ENCODE measurements around the gene ATP8B4. TPM values are rescaled to one million over a fixed set of nuclear protein-coding genes. Genes with fewer than 3 reads are reported as not detected.

ATP8B4 gene
- total RNA-seq, 4 donors from 2014 or later, result 2.2 to 9.5 (median 3.0) TPM

- no peak overlapping the region for H3K4me3 ChIP-seq
- H3K27me3 ChIP-seq, result no peaks in the 10 kb centered on the region
- no peaks in the 10 kb centered on the region for H3K9me3 ChIP-seq
- 74% methylated on average over 3 of the region's 3 CpGs for WGBS
- TF ChIP-seq POLR2A (IDR thresholded peaks at IDR 0.05), result no peak
- no peak for TF ChIP-seq CTCF (IDR thresholded peaks at IDR 0.05)
- TF ChIP-seq EP300 (IDR thresholded peaks at IDR 0.05), result no peak
- TF ChIP-seq POLR2AphosphoS5 (IDR thresholded peaks at IDR 0.05), result no peak
- H3K36me3 ChIP-seq, result no peaks in the 10 kb centered on the region
- no peak for DNase-seq (ENCODE audit: low spot score in 2 of 2)
- H3K27ac ChIP-seq, result no peak overlapping the region
- peaks cover 19% of the 10 kb centered on the region for H3K4me1 ChIP-seq
Observed at GRCh38 chr15:49881433-49881832, 237.6 kb downstream of the ATP8B4 start.

GRCh38 chr15:49877873-49878521 is 241.0 kb downstream of the ATP8B4 start:
- peak overlapping the region; percentile 84 for H3K27ac ChIP-seq
- no peaks in the 10 kb centered on the region for H3K27me3 ChIP-seq
- 55% methylated on average over 5 of the region's 5 CpGs for WGBS
- peaks cover 24% of the 10 kb centered on the region for H3K4me1 ChIP-seq
- no peak overlapping the region for H3K4me3 ChIP-seq
- no peaks in the 10 kb centered on the region for H3K36me3 ChIP-seq
- TF ChIP-seq POLR2AphosphoS5 (IDR thresholded peaks at IDR 0.05) (peak in 2 of 3 donors; percentile 6 to 34), EP300 (IDR thresholded peaks at IDR 0.05) (no peak), POLR2A (IDR thresholded peaks at IDR 0.05) (no peak), CTCF (IDR thresholded peaks at IDR 0.05) (no peak)
- DNase-seq (ENCODE audit: low spot score in 2 of 2), result peak in 1 of 2 donors; percentile 73
- no peaks in the 10 kb centered on the region for H3K9me3 ChIP-seq

GRCh38 chr15:49877117-49877872 is 241.7 kb downstream of the ATP8B4 start:
- Histone ChIP-seq H3K4me1 (peaks cover 24% of the 10 kb centered on the region), H3K27ac (peak overlapping the region; percentile 84), H3K4me3 (no peak overlapping the region), H3K27me3 (no peaks in the 10 kb centered on the region), H3K36me3 (no peaks in the 10 kb centered on the region), H3K9me3 (no peaks in the 10 kb centered on the region)
- no peak for DNase-seq (ENCODE audit: low spot score in 2 of 2)
- TF ChIP-seq CTCF (IDR thresholded peaks at IDR 0.05) (peak in 1 of 2 donors; percentile 4), POLR2AphosphoS5 (IDR thresholded peaks at IDR 0.05) (no peak), POLR2A (IDR thresholded peaks at IDR 0.05) (no peak), EP300 (IDR thresholded peaks at IDR 0.05) (no peak)
- WGBS, result 72% methylated on average over 7 of the region's 7 CpGs

- peak overlapping the region; percentile 84 for H3K27ac ChIP-seq
- no peaks in the 10 kb centered on the region for H3K9me3 ChIP-seq
- DNase-seq (ENCODE audit: low spot score in 2 of 2), result no peak
- WGBS, result 81% methylated on average over 5 of the region's 5 CpGs
- H3K4me3 ChIP-seq, result no peak overlapping the region
- H3K4me1 ChIP-seq, result peaks cover 24% of the 10 kb centered on the region
- no peaks in the 10 kb centered on the region for H3K36me3 ChIP-seq
- TF ChIP-seq POLR2A (IDR thresholded peaks at IDR 0.05), result no peak
- no peak for TF ChIP-seq EP300 (IDR thresholded peaks at IDR 0.05)
- TF ChIP-seq CTCF (IDR thresholded peaks at IDR 0.05), result peak; percentile 14 to 24
- TF ChIP-seq POLR2AphosphoS5 (IDR thresholded peaks at IDR 0.05), result no peak
- H3K27me3 ChIP-seq, result no peaks in the 10 kb centered on the region
Observed at GRCh38 chr15:49876401-49877038, 242.5 kb downstream of the ATP8B4 start.

GRCh38 chr15:49875392-49875791 is 243.6 kb downstream of the ATP8B4 start:
- Histone ChIP-seq H3K36me3 (no peaks in the 10 kb centered on the region), H3K27ac (no peak overlapping the region), H3K27me3 (no peaks in the 10 kb centered on the region), H3K4me3 (no peak overlapping the region), H3K4me1 (peaks cover 24% of the 10 kb centered on the region), H3K9me3 (no peaks in the 10 kb centered on the region)
- DNase-seq (ENCODE audit: low spot score in 2 of 2), result no peak
- WGBS, result 96% methylated on average over 2 of the region's 2 CpGs
- no peak for TF ChIP-seq POLR2A (IDR thresholded peaks at IDR 0.05)
- TF ChIP-seq CTCF (IDR thresholded peaks at IDR 0.05), result no peak
- TF ChIP-seq EP300 (IDR thresholded peaks at IDR 0.05), result no peak
- no peak for TF ChIP-seq POLR2AphosphoS5 (IDR thresholded peaks at IDR 0.05)
